HG03097 (cell line): ENCODE results near the gene NAA60.

Source experiments
- ATAC-seq: cut with Tn5 transposase; IDR thresholded peaks from one replicate; pipeline ENCODE4 v1.9.1; 2021; ENCODE audit not compliant: unreplicated experiment, low FRiP score

Gene NAA60

GRCh38 chr16:3443108-3444031 is at the start of gene NAA60, which contains the start of gene ZNF597:
Gene NAA60, plus strand, starts transcription at chr16:3443680. Its CDS starts 32,548 bp downstream, at chr16:3476228.
Gene ZNF597, minus strand, starts transcription at chr16:3443504. Its CDS starts 351 bp downstream, at chr16:3443153.
- peak; percentile 74 for ATAC-seq

- ATAC-seq = peak; percentile 2
These were observed 43.1 kb upstream of the NAA60 start for GRCh38 chr16:3400446-3400778.

GRCh38 chr16:3400779-3401688 is 42.4 kb upstream of the NAA60 start, which contains the start of the genes ZNF174 and ZSCAN32:
Gene ZNF174, plus strand, starts transcription at chr16:3401215. Its CDS starts 790 bp downstream, at chr16:3402005.
Gene ZSCAN32, minus strand, starts transcription at chr16:3401004. Its CDS starts 3,447 bp downstream, at chr16:3397557.
- ATAC-seq = peak; percentile 93

- ATAC-seq = no peak
These were observed 41.6 kb upstream of the NAA60 start for GRCh38 chr16:3401719-3402397.

- ATAC-seq = no peak
These were observed 34.8 kb upstream of the NAA60 start for GRCh38 chr16:3408561-3409197.

- no peak for ATAC-seq
These were observed 29.6 kb upstream of the NAA60 start for GRCh38 chr16:3413730-3414379.

- no peak for ATAC-seq
These were observed 11.7 kb upstream of the NAA60 start for GRCh38 chr16:3431779-3432219.

- ATAC-seq = no peak
These were observed 9.1 kb upstream of the NAA60 start for GRCh38 chr16:3434373-3434772.

- ATAC-seq = no peak
These were observed 3.8 kb upstream of the NAA60 start for GRCh38 chr16:3439637-3440036.

- ATAC-seq = peak; percentile 31
These were observed 530 bp downstream of the NAA60 start for GRCh38 chr16:3444032-3444388.

- ATAC-seq = no peak
These were observed 10.6 kb downstream of the NAA60 start for GRCh38 chr16:3454093-3454492.

GRCh38 chr16:3454631-3455147 is 11.2 kb downstream of the NAA60 start:
- no peak for ATAC-seq

- peak; percentile 64 for ATAC-seq
These were observed 14.2 kb downstream of the NAA60 start for GRCh38 chr16:3457434-3458252.

- ATAC-seq = peak; percentile 17
These were observed 14.9 kb downstream of the NAA60 start for GRCh38 chr16:3458278-3458851.

GRCh38 chr16:3458852-3459361 is 15.4 kb downstream of the NAA60 start:
- no peak for ATAC-seq

- no peak for ATAC-seq
These were observed 16.1 kb downstream of the NAA60 start for GRCh38 chr16:3459401-3460090.

- no peak for ATAC-seq
These were observed 16.6 kb downstream of the NAA60 start for GRCh38 chr16:3460121-3460520.
